Endometrial microvascular endothelial cells (primary cell): ENCODE data around the gene D2HGDH. TPM values are rescaled to one million over a fixed set of nuclear protein-coding genes. Genes with fewer than 3 reads are reported as not detected.
"Not testable (repeated sequence)": the region's sequence is repeated elsewhere in the genome, so short reads cannot be mapped to it uniquely, and the experiment has no call there.

Source experiments
- in situ Hi-C: cut with HindIII; loops from 2 replicates; pipeline ENCODE4 v1.10.0; 2017; ENCODE audit warnings: low sequenced_read_pairs, low pct_unique_long_range_greater_than_20kb; ENCODE audit errors: inconsistent ontology term
- total RNA-seq: library from RNA; depleted of rRNA; stranded (reverse); fragments of >200 nt; gene quantifications from one replicate; pipeline ENCODE4 v1.2.3, GENCODE V29; 2015; ENCODE audit errors: inconsistent ontology term

D2HGDH gene
- total RNA-seq, 1 donor from 2014 or later = 10.9 TPM

GRCh38 chr2:241724259-241724974 lies 10.0 kb upstream of the D2HGDH start:
- in situ Hi-C loops = no loop called here

GRCh38 chr2:241724975-241725870 lies 9.2 kb upstream of the D2HGDH start:
- in situ Hi-C loops = no loop called here

- in situ Hi-C loops = no loop called here
These were observed 8.0 kb upstream of the D2HGDH start for GRCh38 chr2:241726459-241726858.

GRCh38 chr2:241728000-241728399 lies 6.4 kb upstream of the D2HGDH start:
- in situ Hi-C loops = no loop called here

- in situ Hi-C loops = no loop called here
These were observed 5.8 kb upstream of the D2HGDH start for GRCh38 chr2:241728627-241729026.

GRCh38 chr2:241729868-241730267 lies 4.6 kb upstream of the D2HGDH start:
- in situ Hi-C loops = no loop called here

GRCh38 chr2:241730671-241731293 lies 3.6 kb upstream of the D2HGDH start:
- in situ Hi-C loops = no loop called here

- in situ Hi-C loops = not testable (repeated sequence)
These were observed 1.8 kb upstream of the D2HGDH start for GRCh38 chr2:241732513-241733186.

- in situ Hi-C loops = no loop called here
These were observed 831 bp upstream of the D2HGDH start for GRCh38 chr2:241733391-241734207.

- in situ Hi-C loops = no loop called here
These were observed 293 bp upstream of the D2HGDH start for GRCh38 chr2:241734208-241734466.

- in situ Hi-C loops = no loop called here
These were observed 1.7 kb downstream of the D2HGDH start for GRCh38 chr2:241736111-241736510.

GRCh38 chr2:241738040-241738686 lies 3.7 kb downstream of the D2HGDH start:
- in situ Hi-C loops = no loop called here

GRCh38 chr2:241739177-241739576 lies 4.7 kb downstream of the D2HGDH start:
- in situ Hi-C loops = no loop called here

GRCh38 chr2:241739651-241740050 lies 5.2 kb downstream of the D2HGDH start:
- in situ Hi-C loops = no loop called here

- in situ Hi-C loops = no loop called here
These were observed 6.6 kb downstream of the D2HGDH start for GRCh38 chr2:241741016-241741415.

GRCh38 chr2:241742320-241742939 lies 8.0 kb downstream of the D2HGDH start:
- in situ Hi-C loops = no loop called here

GRCh38 chr2:241743008-241743407 lies 8.6 kb downstream of the D2HGDH start:
- in situ Hi-C loops = not testable (repeated sequence)

GRCh38 chr2:241743620-241744019 lies 9.2 kb downstream of the D2HGDH start:
- in situ Hi-C loops = no loop called here
